KMS-11 (cell line): ENCODE data around the gene TMPRSS5.

Experiments used
- H2AFZ ChIP-seq: fragments of 200-600 bp; sonication (generic); 2 replicates; pipeline ENCODE4 v1.6.1; 2016; ENCODE audit warnings: antibody characterized with exemption, mixed run types, low read depth
- H3K27ac ChIP-seq: fragments of 200-600 bp; sonication (generic); 2 replicates; pipeline ENCODE4 v1.6.1; 2016; ENCODE audit warnings: mild to moderate bottlenecking, mixed run types
- H3K27me3 ChIP-seq: fragments of 200-600 bp; sonication (generic); 2 replicates; pipeline ENCODE4 v1.6.1; 2017; ENCODE audit warnings: mild to moderate bottlenecking, low read depth, mixed run types, moderate library complexity; ENCODE audit not compliant: insufficient read depth
- H3K36me3 ChIP-seq: fragments of 200-600 bp; sonication (generic); 2 replicates; pipeline ENCODE4 v1.6.1; 2017; ENCODE audit warnings: mild to moderate bottlenecking, mixed run types; ENCODE audit not compliant: insufficient read depth
- H3K4me1 ChIP-seq: fragments of 200-600 bp; sonication (generic); 2 replicates; pipeline ENCODE4 v1.6.1; 2016; ENCODE audit warnings: mild to moderate bottlenecking, low read depth, mixed run types; ENCODE audit not compliant: poor library complexity, severe bottlenecking
- H3K4me2 ChIP-seq: fragments of 200-600 bp; sonication (generic); 2 replicates; pipeline ENCODE4 v1.7.0; 2016; ENCODE audit warnings: mild to moderate bottlenecking, mixed run types
- H3K4me3 ChIP-seq: fragments of 200-600 bp; sonication (generic); IDR thresholded peaks from 2 replicates; pipeline ENCODE4 v1.6.1; 2017; ENCODE audit warnings: low read depth, low read length, mixed read lengths; ENCODE audit not compliant: insufficient read depth
- H3K79me2 ChIP-seq: fragments of 200-600 bp; sonication (generic); 2 replicates; pipeline ENCODE4 v1.6.1; 2016; ENCODE audit warnings: low read depth, mixed run types; ENCODE audit not compliant: insufficient read depth
- H3K9ac ChIP-seq: fragments of 200-600 bp; sonication (generic); 2 replicates; pipeline ENCODE4 v1.6.1; 2016; ENCODE audit warnings: mild to moderate bottlenecking, mixed run types
- H4K20me1 ChIP-seq: fragments of 200-600 bp; sonication (generic); 2 replicates; pipeline ENCODE4 v1.6.1; 2016; ENCODE audit warnings: mild to moderate bottlenecking, mixed run types; ENCODE audit not compliant: insufficient read depth
- TF ChIP-seq, protein P1 (sequence below): fragments of 200-600 bp; sonication (generic); conservative IDR thresholded peaks from 2 replicates; pipeline ENCODE4 v1.6.1; 2017; ENCODE audit warnings: low read depth, mild to moderate bottlenecking, antibody characterized with exemption, low read length, moderate library complexity, mixed read lengths

TMPRSS5 gene

DNA sequence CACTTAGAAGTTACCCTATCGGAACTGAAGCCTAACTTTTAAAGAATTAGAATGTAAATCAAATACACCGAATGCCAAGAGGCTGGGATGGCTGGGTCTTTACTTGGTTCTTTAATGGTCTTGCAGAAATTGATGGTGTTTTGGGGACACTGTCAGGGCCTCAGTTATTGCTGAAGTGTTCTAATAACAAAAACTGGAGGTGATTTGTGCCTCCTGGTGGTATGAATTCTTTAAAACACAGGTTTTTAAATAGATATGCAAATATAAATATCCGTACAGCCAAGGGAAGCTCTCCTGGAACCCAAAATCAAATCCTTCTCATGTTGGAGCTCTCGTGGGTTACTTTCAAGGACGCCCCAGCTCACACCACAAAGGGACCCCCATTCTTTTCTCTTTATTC is 19.3 kb upstream of the TMPRSS5 start:
- TF ChIP-seq, protein P1, sequence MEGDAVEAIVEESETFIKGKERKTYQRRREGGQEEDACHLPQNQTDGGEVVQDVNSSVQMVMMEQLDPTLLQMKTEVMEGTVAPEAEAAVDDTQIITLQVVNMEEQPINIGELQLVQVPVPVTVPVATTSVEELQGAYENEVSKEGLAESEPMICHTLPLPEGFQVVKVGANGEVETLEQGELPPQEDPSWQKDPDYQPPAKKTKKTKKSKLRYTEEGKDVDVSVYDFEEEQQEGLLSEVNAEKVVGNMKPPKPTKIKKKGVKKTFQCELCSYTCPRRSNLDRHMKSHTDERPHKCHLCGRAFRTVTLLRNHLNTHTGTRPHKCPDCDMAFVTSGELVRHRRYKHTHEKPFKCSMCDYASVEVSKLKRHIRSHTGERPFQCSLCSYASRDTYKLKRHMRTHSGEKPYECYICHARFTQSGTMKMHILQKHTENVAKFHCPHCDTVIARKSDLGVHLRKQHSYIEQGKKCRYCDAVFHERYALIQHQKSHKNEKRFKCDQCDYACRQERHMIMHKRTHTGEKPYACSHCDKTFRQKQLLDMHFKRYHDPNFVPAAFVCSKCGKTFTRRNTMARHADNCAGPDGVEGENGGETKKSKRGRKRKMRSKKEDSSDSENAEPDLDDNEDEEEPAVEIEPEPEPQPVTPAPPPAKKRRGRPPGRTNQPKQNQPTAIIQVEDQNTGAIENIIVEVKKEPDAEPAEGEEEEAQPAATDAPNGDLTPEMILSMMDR, result no peak

DNA sequence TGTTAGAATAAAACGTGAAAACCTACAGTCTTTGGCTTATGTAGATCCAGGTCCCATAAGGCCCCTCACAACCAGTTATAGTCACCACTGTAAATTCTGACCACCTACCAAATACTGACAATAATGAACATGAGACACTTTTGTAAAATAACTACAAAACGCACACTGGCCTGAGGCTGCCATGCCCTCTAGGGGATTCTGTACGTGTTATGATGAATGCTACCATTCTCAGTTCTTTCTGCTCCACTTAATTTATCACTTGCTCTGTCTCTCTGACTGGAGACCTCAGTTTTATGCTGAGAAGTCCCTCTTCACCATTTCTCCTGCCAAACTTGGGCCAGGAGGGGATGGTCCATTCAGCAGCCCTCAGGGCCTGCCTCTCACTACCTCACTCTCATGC is 18.7 kb upstream of the TMPRSS5 start:
- Histone ChIP-seq H4K20me1 (no peaks in the 10 kb centered on the region), H3K4me3 (no peak overlapping the region), H3K36me3 (no peaks in the 10 kb centered on the region), H3K27me3 (no peaks in the 10 kb centered on the region), H2AFZ (no peak overlapping the region), H3K4me2 (no peak overlapping the region), H3K9ac (no peak overlapping the region), H3K79me2 (no peaks in the 10 kb centered on the region), H3K27ac (no peak overlapping the region), H3K4me1 (no peaks in the 10 kb centered on the region)
- TF ChIP-seq, protein P1, result no peak

More for the DNA sequence above, 19.3 kb upstream of the TMPRSS5 start:
- Histone ChIP-seq H3K4me3 (no peak overlapping the region), H2AFZ (no peak overlapping the region), H3K36me3 (no peaks in the 10 kb centered on the region), H3K27ac (no peak overlapping the region), H3K4me2 (no peak overlapping the region), H3K27me3 (no peaks in the 10 kb centered on the region), H4K20me1 (no peaks in the 10 kb centered on the region), H3K4me1 (no peaks in the 10 kb centered on the region), H3K79me2 (no peaks in the 10 kb centered on the region), H3K9ac (no peak overlapping the region)

DNA sequence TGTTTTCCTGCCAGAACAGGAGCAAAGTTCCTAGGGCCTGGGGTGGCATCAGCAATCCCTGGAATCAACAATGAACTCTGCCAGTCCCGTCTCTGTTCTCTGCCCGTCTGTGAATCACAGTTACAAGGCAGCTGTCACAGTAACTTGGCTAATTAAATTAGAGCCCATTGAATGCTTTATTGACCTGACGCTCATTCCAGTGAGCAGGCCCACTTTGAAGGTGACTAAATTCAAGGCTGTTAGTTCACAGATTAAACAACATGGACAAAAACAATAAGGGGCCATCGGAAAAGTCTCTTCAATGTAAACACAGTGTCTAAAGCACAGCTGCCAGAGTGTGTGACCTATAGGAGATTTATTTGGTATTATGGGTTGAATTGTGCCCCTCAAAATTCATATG is 17.7 kb upstream of the TMPRSS5 start:
- no peaks in the 10 kb centered on the region for H3K4me1 ChIP-seq
- H3K36me3 ChIP-seq, result no peaks in the 10 kb centered on the region

DNA sequence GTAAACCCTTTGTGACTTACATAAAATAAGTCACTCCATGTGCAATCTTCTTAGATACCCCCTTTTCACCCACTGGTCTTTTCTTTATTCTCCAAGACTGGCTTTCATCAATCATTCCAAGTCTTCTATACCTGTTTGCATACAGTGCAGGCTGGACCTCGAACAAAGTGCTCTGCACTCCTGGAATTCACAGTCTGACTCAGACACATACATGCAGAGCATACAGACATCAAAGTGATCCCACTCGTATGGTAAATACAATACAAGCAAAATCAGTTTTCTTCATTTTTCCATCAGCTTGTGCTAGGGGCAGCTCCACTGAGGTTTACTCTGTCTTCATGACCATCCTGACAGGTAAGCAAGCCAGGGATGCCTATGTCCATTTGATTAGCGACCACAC is 16.8 kb upstream of the TMPRSS5 start:
- TF ChIP-seq, protein P1, result no peak
- no peak overlapping the region for H3K4me2 ChIP-seq
- no peaks in the 10 kb centered on the region for H3K36me3 ChIP-seq
- no peak overlapping the region for H3K4me3 ChIP-seq
- no peak overlapping the region for H3K27ac ChIP-seq
- H3K9ac ChIP-seq, result no peak overlapping the region
- no peaks in the 10 kb centered on the region for H3K79me2 ChIP-seq
- H3K27me3 ChIP-seq, result no peaks in the 10 kb centered on the region
- no peaks in the 10 kb centered on the region for H4K20me1 ChIP-seq
- H2AFZ ChIP-seq, result no peak overlapping the region
- H3K4me1 ChIP-seq, result no peaks in the 10 kb centered on the region

More for the DNA sequence above, 17.7 kb upstream of the TMPRSS5 start:
- TF ChIP-seq, protein P1, result no peak
- Histone ChIP-seq H3K4me2 (no peak overlapping the region), H3K27ac (no peak overlapping the region), H4K20me1 (no peaks in the 10 kb centered on the region), H3K4me3 (no peak overlapping the region), H3K79me2 (no peaks in the 10 kb centered on the region), H3K27me3 (no peaks in the 10 kb centered on the region), H3K9ac (no peak overlapping the region), H2AFZ (no peak overlapping the region)
